H1 (cell line): ENCODE data around the gene CELF2. TPM values are rescaled to one million over a fixed set of nuclear protein-coding genes. Genes with fewer than 3 reads are reported as not detected.
A peak's percentile ranks its signal among the peaks of the same experiment; 100 is the strongest.

Experiments used
- ATF2 ChIP-seq: IDR thresholded peaks from 2 replicates; pipeline ENCODE4 v1.6.1; 2012; ENCODE audit warnings: low read length, inconsistent platforms
- ATF3 ChIP-seq: IDR thresholded peaks from 2 replicates; pipeline ENCODE4 v1.6.1; 2011; ENCODE audit warnings: low read depth, mild to moderate bottlenecking, low read length; ENCODE audit not compliant: insufficient read depth
- CEBPB ChIP-seq: IDR thresholded peaks from 2 replicates; pipeline ENCODE4 v1.6.1; 2012; ENCODE audit warnings: low read depth, low read length
- CHD2 ChIP-seq: IDR thresholded peaks from 2 replicates; pipeline ENCODE4 v1.6.1; 2012; ENCODE audit warnings: low read length, improper control_type of control experiment
- CTBP2 ChIP-seq: IDR thresholded peaks from 2 replicates; pipeline ENCODE4 v1.7.0; 2011; ENCODE audit warnings: borderline replicate concordance, mild to moderate bottlenecking, moderate library complexity, mixed read lengths, low read length; ENCODE audit not compliant: insufficient read depth, insufficient read length
- EGR1 ChIP-seq: IDR thresholded peaks from 2 replicates; pipeline ENCODE4 v1.6.1; 2011; ENCODE audit warnings: low read depth, low read length, borderline replicate concordance
- GABPA ChIP-seq: IDR thresholded peaks from 2 replicates; pipeline ENCODE4 v1.6.1; 2011; ENCODE audit warnings: mild to moderate bottlenecking, low read length, moderate library complexity, borderline replicate concordance; ENCODE audit not compliant: insufficient read depth
- JUND ChIP-seq: IDR thresholded peaks from 2 replicates; pipeline ENCODE4 v1.6.1; 2011; ENCODE audit warnings: mild to moderate bottlenecking, improper control_type of control experiment, low read length
- MAX ChIP-seq: IDR thresholded peaks from 2 replicates; pipeline ENCODE4 v1.6.1; 2012; ENCODE audit warnings: inconsistent platforms
- NANOG ChIP-seq: IDR thresholded peaks from 2 replicates; pipeline ENCODE4 v1.6.1; 2011; ENCODE audit warnings: low read length, low read depth, mild to moderate bottlenecking, inconsistent platforms; ENCODE audit not compliant: insufficient read depth, poor library complexity, severe bottlenecking
- NRF1 ChIP-seq: IDR thresholded peaks from 2 replicates; pipeline ENCODE4 v1.6.1; 2011; ENCODE audit warnings: mild to moderate bottlenecking, low read depth, low read length, improper control_type of control experiment
- POLR2A ChIP-seq, 2 experiments: IDR thresholded peaks; 1 replicate in 1 of 2; 2 replicates in 1 of 2; pipeline ENCODE4 v1.6.1; 2011; ENCODE audit warnings: low read depth in 2 of 2, low read length in 2 of 2, mild to moderate bottlenecking in 2 of 2; ENCODE audit errors: control extremely low read depth in 1 of 2
- POU5F1 ChIP-seq: IDR thresholded peaks from 2 replicates; pipeline ENCODE4 v1.6.1; 2011; ENCODE audit warnings: low read depth, mild to moderate bottlenecking, low read length, moderate library complexity
- SAP30 ChIP-seq: fragments of 300-600 bp; sonication (generic); IDR thresholded peaks from 2 replicates; pipeline ENCODE4 v1.7.1; 2012; ENCODE audit warnings: low read length, moderate library complexity, mild to moderate bottlenecking, inconsistent platforms; ENCODE audit not compliant: insufficient read depth, insufficient replicate concordance
- SIN3A ChIP-seq, 2 experiments: IDR thresholded peaks in 1 of 2; conservative IDR thresholded peaks in 1 of 2; 2 replicates each; pipeline ENCODE4 v1.6.1; 2011 to 2012; ENCODE audit warnings: low read length in 2 of 2, improper control_type of control experiment in 1 of 2, low read depth in 1 of 2, mild to moderate bottlenecking in 1 of 2
- SP1 ChIP-seq: IDR thresholded peaks from 2 replicates; pipeline ENCODE4 v1.6.1; 2011; ENCODE audit warnings: low read depth, low read length
- SP2 ChIP-seq: IDR thresholded peaks from 2 replicates; pipeline ENCODE4 v1.6.1; 2012; ENCODE audit warnings: mild to moderate bottlenecking, low read length, inconsistent platforms
- SRF ChIP-seq: IDR thresholded peaks from 2 replicates; pipeline ENCODE4 v1.6.1; 2011; ENCODE audit warnings: mild to moderate bottlenecking, low read depth, low read length, moderate library complexity
- TAF1 ChIP-seq: IDR thresholded peaks from 2 replicates; pipeline ENCODE4 v1.6.1; 2011; ENCODE audit warnings: mild to moderate bottlenecking, low read depth, low read length
- YY1 ChIP-seq: IDR thresholded peaks from 2 replicates; pipeline ENCODE4 v1.6.1; 2011; ENCODE audit warnings: low read depth, mild to moderate bottlenecking, low read length
- polyA plus RNA-seq, 7 experiments: library from polyadenylated mRNA; depleted of rRNA in 3 of 7; stranded (reverse) in 5 of 7; unstranded in 2 of 7; fragments of >200 nt in 5 of 7; fragments of 200-250 nt in 2 of 7; gene quantifications; 1 replicate in 5 of 7; 2 replicates in 1 of 7; 4 replicates in 1 of 7; pipeline versions ENCODE4 v1.2.1 to v1.2.3, GENCODE V29; 2011 to 2013; ENCODE audit warnings: missing spikeins in 2 of 7, mixed read lengths in 2 of 7
- total RNA-seq: library from RNA; stranded (reverse); fragmentation: NEBNext Ultra II Directional; extraction: Animal tissue kit (Norgen Biotek cat#: 25700); gene quantifications from 2 replicates; pipeline ENCODE4 v1.2.1, GENCODE V29; 2021

CELF2 gene
- total and polyA plus RNA-seq, 2 of the 8 experiments (the other 6 are each of a cell fraction or from before 2014, with no cell fraction given), result 18.3 to 22.7 TPM

DNA sequence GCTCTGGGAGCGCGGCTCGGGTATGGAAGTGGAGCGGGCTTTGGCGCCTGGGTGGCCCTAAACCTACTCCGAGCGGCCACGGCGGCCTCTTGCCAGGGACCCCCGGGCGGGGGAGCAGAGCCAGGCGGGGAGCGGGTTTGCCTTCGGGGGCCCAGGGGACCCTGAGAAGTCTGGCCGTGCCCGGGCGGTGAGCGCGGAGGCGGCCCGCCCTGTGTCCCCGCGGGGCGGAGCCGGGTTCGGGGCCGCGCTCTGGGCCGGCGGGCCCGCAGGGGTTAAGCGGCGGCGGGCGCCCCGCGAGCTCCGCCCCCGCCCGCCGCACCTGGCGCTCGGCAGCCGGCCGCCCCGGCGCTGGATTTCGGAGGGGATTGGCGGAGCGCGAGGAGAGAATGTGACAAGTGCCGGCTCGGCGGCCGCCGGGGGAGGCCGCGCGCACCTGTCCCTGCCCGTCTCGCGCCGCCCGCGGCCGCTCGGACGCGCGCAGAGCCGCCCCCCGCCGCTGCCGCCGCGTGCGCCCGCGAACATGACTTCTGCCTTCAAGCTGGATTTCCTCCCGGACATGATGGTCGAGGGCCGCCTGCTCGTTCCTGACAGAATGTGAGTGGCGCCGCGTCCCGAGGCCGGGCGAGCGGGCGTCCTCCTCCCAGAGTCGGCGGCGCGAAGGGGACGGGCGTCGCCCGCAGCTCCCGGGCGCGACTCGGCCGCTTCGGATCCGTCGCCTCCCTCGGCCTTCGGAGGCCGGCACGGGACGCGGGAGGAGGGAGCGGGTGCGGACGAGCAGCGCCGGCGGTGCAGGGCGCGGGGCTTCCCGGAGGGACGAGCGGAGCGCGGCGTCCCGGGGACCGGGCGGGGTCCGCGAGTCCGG, at the start of gene CELF2 (continued):
- TF ChIP-seq ATF3 (no peak), SP1 (no peak), CTBP2 (no peak), SAP30 (no peak), GABPA (no peak), JUND (no peak), SP2 (no peak), CHD2 (no peak), TAF1 (peak; percentile 35; the same call in 1 of the 2 replicates), EGR1 (peak; percentile 88), SRF (no peak), CEBPB (no peak), YY1 (no peak), SIN3A (conservative IDR thresholded peaks at IDR 0.05 in 1 of 2, IDR thresholded peaks at IDR 0.05 in 1 of 2; ENCODE audit: low read depth in 1 of 2, low read length in 2 of 2) (peak in 1 of 2 experiments; percentile 67; a peak in 1 of 4 replicates), MAX (peak; percentile 76), NANOG (no peak), POU5F1 (no peak), ATF2 (no peak), NRF1 (no peak), POLR2A (IDR thresholded peaks at IDR 0.05; ENCODE audit: control extremely low read depth in 1 of 2, low read depth in 2 of 2, low read length in 2 of 2) (peak in 1 of 2 experiments; percentile 19; a peak in 1 of 3 replicates)
